ENCODE measurements around the gene IP6K3.

IP6K3 gene

DNA sequence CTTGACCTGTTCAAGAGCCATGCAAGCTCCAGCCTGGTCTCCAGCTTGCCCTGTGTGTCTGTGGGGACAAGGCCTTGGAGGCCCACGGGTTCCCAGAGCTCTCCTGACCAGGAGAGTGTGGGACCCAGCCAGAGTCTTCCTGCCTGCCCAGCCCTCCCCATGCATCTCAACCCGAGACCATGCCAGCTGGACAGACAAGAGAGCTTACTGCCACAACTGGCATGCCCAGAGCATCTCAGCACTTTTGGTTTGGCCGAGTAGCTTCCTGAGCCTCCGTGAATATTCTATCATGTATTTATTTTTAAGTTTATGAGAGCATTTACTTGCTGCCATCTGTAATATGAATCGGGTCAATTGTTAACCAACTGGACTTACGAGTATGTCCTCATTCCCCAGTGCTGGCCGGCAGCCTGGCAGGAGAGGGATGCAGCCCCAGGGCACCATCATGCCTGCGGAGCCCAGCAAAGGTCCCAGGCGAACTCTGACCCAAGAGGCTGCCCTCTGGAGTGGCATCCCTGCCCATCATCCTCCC is 14.9 kb downstream of the IP6K3 start:
- H3K4me1 Mint-ChIP-seq = no peaks in the 10 kb centered on the region
- DNase-seq (no peak), ATAC-seq (no peak)
- no peaks in the 10 kb centered on the region for H3K9me3 Mint-ChIP-seq
- H3K36me3 Mint-ChIP-seq (ENCODE audit: low read depth) = no peaks in the 10 kb centered on the region
- H3K27ac Mint-ChIP-seq = no peak overlapping the region
- no peak overlapping the region for H3K4me3 Mint-ChIP-seq
- no peaks in the 10 kb centered on the region for H3K27me3 Mint-ChIP-seq

DNA sequence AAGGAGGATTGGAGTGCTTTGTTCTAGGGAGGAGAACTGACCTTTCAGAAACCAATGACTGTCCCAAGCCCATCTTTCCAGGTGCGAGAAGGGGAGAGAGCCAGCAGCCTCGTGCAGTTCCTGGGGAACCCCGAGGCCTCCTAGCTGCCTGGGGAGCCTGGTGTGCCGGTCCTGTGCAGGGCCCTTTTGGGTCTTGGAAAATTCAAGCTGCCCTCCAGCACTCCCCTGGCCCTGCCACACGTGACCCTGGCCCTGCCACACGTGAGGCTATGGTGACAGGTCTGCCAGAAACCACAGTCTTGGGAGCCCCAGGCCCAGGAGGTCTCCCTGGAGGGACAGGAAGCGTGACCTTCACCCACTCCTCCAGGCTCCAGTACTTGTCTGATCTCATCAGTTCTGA is 15.7 kb downstream of the IP6K3 start:
- H3K36me3 Mint-ChIP-seq (ENCODE audit: low read depth) = no peaks in the 10 kb centered on the region
- no peak for ATAC-seq
- no peak for DNase-seq

GRCh38 chr6:33730611-33731010 is 16.1 kb downstream of the IP6K3 start:
- Mint-ChIP-seq H3K36me3 (ENCODE audit: low read depth) (no peaks in the 10 kb centered on the region), H3K27ac (no peak overlapping the region), H3K4me1 (no peaks in the 10 kb centered on the region), H3K4me3 (no peak overlapping the region), H3K27me3 (no peaks in the 10 kb centered on the region), H3K9me3 (no peaks in the 10 kb centered on the region)
- ATAC-seq (no peak), DNase-seq (no peak)

More for the DNA sequence above, 15.7 kb downstream of the IP6K3 start:
- H3K27me3 Mint-ChIP-seq = no peaks in the 10 kb centered on the region
- no peaks in the 10 kb centered on the region for H3K4me1 Mint-ChIP-seq
- no peak overlapping the region for H3K27ac Mint-ChIP-seq
- no peaks in the 10 kb centered on the region for H3K9me3 Mint-ChIP-seq
- no peak overlapping the region for H3K4me3 Mint-ChIP-seq

DNA sequence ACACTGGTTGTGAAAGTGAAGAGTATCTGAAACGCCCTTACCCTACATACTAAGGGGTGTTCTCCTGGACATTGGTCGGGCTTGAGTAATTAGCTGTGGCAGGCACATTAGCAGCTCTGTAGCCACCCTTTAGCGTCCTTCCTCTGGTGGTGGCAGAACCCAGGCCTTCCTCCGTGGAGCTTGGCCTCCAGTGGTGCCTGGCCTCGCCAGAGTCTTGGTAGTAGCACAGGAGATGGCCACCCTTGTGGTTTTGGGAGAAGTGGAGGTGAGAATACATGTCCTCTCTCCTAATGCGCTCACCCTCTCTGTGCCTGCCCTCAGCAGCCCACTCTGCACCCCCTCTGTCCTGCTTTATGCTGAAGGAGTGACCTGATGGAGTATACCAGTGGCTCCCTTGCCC is 17.6 kb downstream of the IP6K3 start:
- no peaks in the 10 kb centered on the region for H3K36me3 Mint-ChIP-seq (ENCODE audit: low read depth)
- H3K4me3 Mint-ChIP-seq = no peak overlapping the region
- ATAC-seq (no peak), DNase-seq (no peak)
- no peaks in the 10 kb centered on the region for H3K27me3 Mint-ChIP-seq
- no peaks in the 10 kb centered on the region for H3K9me3 Mint-ChIP-seq
- H3K27ac Mint-ChIP-seq = no peak overlapping the region
- H3K4me1 Mint-ChIP-seq = peaks cover 9% of the 10 kb centered on the region

DNA sequence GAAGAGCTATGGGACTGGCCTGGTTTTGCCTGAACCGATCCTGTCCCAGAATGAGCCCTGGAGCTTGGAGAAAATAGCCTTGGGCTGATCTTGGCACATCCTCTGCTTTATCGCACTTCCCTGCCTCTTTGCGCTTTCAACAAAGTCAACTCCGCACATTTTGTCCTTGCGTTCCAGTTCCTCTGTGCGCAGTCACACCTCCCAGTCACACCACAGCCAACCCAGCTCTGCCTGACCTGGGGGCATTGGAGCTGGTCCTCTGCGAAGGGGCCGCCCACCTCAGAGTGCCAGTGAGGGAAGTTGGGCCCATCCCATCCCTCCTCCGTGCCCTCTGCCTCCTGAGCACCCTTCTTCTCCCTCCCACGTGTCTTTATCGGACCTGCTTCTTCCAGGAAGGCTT is 18.3 kb downstream of the IP6K3 start:
- no peak for DNase-seq
- H3K4me1 Mint-ChIP-seq = peaks cover 14% of the 10 kb centered on the region
- H3K27me3 Mint-ChIP-seq = no peaks in the 10 kb centered on the region
- H3K27ac Mint-ChIP-seq = no peak overlapping the region
- H3K9me3 Mint-ChIP-seq = no peaks in the 10 kb centered on the region
- no peaks in the 10 kb centered on the region for H3K36me3 Mint-ChIP-seq (ENCODE audit: low read depth)
- no peak for ATAC-seq
- H3K4me3 Mint-ChIP-seq = no peak overlapping the region

GRCh38 chr6:33727932-33728331 is 18.8 kb downstream of the IP6K3 start:
- Mint-ChIP-seq H3K9me3 (no peaks in the 10 kb centered on the region), H3K27ac (no peak overlapping the region), H3K27me3 (no peaks in the 10 kb centered on the region), H3K4me1 (peaks cover 14% of the 10 kb centered on the region), H3K4me3 (no peak overlapping the region), H3K36me3 (ENCODE audit: low read depth) (no peaks in the 10 kb centered on the region)
- ATAC-seq (no peak), DNase-seq (no peak)

DNA sequence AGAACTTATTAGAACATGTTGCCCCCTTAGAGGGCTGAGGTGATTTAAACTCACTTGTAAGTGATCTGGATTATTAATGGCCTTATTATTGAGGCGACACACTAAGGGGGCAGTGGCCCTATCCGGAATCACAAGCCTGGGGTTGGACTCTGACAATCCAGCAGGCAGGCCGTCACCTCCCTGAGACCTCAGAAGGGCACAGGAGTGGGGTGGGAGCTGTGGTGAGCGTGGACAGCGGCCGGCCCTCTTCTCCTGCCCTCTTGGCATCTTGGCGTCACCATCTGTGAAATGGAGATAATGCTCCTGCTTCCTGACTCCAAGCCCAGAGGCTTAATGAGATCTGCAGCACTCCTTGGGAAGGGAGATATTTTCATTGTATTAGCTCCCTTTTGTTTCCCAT is 19.6 kb downstream of the IP6K3 start:
- no peak for ATAC-seq
- H3K4me1 Mint-ChIP-seq = peaks cover 14% of the 10 kb centered on the region
- H3K9me3 Mint-ChIP-seq = no peaks in the 10 kb centered on the region
- H3K27ac Mint-ChIP-seq = no peak overlapping the region
- no peaks in the 10 kb centered on the region for H3K27me3 Mint-ChIP-seq
- no peak overlapping the region for H3K4me3 Mint-ChIP-seq
- no peak for DNase-seq
- no peaks in the 10 kb centered on the region for H3K36me3 Mint-ChIP-seq (ENCODE audit: low read depth)

DNA sequence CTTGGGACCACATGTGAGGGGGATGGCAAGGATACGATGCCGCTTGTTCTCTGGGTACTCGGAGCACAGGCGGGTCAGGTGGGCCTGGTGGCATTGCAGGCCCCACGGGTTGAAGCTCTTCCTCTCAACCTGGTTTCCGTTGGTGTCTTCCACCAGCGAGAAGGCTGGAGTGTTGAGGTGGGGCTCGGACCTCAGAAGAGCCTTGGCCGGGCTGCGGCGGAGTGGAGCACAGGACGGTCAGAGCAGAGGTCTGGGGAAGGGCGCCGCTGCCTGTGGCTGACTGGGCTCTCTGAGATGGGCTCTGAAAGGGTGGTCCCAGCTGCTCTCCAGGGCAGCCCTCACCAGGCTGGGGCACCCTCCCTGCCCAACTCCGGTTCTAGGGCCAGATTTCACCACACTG is 20.0 kb downstream of the IP6K3 start:
- H3K27ac Mint-ChIP-seq = no peak overlapping the region
- no peak overlapping the region for H3K4me3 Mint-ChIP-seq
- peaks cover 14% of the 10 kb centered on the region for H3K4me1 Mint-ChIP-seq
- DNase-seq = no peak
- no peak for ATAC-seq
- no peaks in the 10 kb centered on the region for H3K36me3 Mint-ChIP-seq (ENCODE audit: low read depth)
- H3K27me3 Mint-ChIP-seq = no peaks in the 10 kb centered on the region
- no peaks in the 10 kb centered on the region for H3K9me3 Mint-ChIP-seq

DNA sequence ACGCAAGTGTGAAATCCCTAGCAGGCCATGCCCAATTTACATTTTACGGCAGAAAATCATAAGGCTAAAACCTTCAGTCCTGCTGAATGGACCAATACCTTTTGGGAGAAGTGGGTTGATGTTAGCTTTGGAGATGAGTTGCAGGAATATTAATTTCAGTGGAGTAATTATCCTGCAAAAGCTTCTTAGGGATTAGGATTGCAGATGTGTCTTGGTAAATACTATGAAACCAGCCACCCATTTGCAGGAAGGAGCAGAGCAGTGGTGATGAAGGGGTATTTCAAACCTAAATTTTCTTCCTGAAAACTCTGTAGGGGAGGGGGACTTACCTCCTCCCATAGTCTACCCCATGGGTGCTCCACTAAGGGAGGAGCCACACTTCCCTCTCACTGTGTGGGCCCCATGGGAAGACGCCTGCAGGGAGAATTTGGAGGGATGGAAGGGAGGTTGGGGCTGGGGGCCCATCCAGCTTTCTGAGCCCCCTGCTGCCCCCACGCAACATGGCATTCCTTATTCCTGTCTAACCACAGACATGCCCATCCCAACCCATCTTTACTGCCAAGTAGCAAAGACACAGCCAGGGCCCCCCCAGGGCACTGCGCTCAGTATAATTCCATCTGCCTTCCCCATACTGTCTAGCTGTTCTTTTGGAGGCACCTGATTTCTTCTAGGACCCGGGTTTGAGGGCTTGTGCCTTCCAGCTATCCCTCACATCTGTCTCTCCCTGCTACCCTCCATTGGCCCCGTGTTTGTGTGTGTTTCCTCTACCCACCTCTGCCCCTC is 20.6 kb downstream of the IP6K3 start:
- no peak overlapping the region for H3K4me3 Mint-ChIP-seq
- no peaks in the 10 kb centered on the region for H3K36me3 Mint-ChIP-seq (ENCODE audit: low read depth)
- H3K27ac Mint-ChIP-seq = no peak overlapping the region
- H3K27me3 Mint-ChIP-seq = no peaks in the 10 kb centered on the region
- ATAC-seq (no peak), DNase-seq (no peak)
- no peaks in the 10 kb centered on the region for H3K9me3 Mint-ChIP-seq
- H3K4me1 Mint-ChIP-seq = peaks cover 14% of the 10 kb centered on the region

DNA sequence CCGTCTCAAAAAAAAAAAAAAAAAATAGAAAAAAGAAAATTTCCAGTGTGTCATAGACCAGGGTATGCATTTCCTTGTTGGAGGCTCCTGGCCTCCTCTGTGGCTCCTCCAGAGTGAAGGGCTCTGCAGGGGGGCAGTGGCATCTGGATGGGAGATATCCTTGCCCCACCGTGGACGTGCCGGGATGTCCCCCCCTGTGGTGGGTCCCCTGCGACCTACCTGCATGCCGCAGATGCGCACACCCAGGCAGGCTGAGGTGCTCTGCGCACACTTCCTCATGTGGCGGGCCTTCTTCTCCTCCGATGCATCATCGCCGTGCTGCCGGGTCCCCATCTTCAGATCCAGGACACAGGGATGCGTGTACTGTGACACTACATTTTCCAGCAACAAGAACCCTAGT is 21.5 kb downstream of the IP6K3 start:
- Mint-ChIP-seq H3K9me3 (no peaks in the 10 kb centered on the region), H3K27me3 (no peaks in the 10 kb centered on the region), H3K4me1 (peaks cover 18% of the 10 kb centered on the region), H3K36me3 (ENCODE audit: low read depth) (no peaks in the 10 kb centered on the region), H3K4me3 (no peak overlapping the region), H3K27ac (no peak overlapping the region)
- ATAC-seq (no peak), DNase-seq (no peak)

DNA sequence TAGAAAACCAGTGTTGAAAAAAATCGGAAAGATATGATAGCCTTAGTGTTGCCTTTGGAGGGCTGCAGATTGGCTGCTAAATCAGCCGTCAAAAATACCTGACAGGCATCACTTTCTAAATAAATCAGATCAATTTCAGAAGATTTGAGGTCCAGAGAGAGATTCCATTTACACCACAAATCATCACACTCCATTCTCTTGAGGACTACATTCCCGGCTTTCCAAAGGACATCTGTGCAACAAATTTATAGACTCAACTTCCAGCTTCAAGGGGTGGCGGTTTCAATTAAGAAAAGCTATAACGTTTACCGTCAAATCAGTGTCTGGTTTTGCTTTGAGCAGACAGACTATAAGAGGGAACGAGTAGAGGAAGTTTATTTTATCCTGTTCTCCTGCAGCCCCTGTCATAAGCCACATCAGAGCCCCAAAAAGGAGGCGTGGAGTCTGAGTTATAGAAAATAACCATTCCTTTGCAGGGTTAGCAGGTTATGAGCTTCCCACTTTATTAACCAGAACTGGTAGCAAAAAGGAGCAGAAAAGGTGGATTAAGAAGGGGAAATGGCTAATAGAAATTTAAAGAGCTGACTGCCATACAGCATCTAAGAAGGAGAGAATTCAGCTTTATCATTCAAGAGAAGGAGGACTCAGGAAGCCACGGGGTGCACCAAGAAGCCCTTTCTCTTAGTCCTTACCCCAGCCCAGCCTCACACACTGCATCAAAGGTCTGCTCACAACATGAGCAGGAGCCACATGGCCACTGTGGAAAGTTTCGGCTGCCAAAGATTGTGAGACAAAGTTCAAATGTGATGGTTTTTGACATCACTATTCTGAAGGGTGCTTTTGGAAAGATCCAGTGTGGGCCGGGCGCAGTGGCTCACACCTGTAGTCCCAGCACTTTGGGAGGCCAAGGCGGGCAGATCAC is 22.3 kb downstream of the IP6K3 start:
- H3K9me3 Mint-ChIP-seq = no peaks in the 10 kb centered on the region
- peaks cover 18% of the 10 kb centered on the region for H3K4me1 Mint-ChIP-seq
- DNase-seq = peak; percentile 13
- no peak overlapping the region for H3K27ac Mint-ChIP-seq
- ATAC-seq = peak; percentile 65
- no peaks in the 10 kb centered on the region for H3K36me3 Mint-ChIP-seq (ENCODE audit: low read depth)
- no peaks in the 10 kb centered on the region for H3K27me3 Mint-ChIP-seq
- H3K4me3 Mint-ChIP-seq = no peak overlapping the region

GRCh38 chr6:33723371-33724085 is 23.2 kb downstream of the IP6K3 start:
- Mint-ChIP-seq H3K4me3 (no peak overlapping the region), H3K27me3 (no peaks in the 10 kb centered on the region), H3K27ac (no peak overlapping the region), H3K9me3 (no peaks in the 10 kb centered on the region), H3K36me3 (ENCODE audit: low read depth) (no peaks in the 10 kb centered on the region), H3K4me1 (peaks cover 21% of the 10 kb centered on the region)
- ATAC-seq = no peak
- no peak for DNase-seq

GRCh38 chr6:33722103-33722623 is 24.5 kb downstream of the IP6K3 start:
- Mint-ChIP-seq H3K4me1 (peaks cover 22% of the 10 kb centered on the region), H3K27me3 (no peaks in the 10 kb centered on the region), H3K36me3 (ENCODE audit: low read depth) (no peaks in the 10 kb centered on the region), H3K4me3 (no peak overlapping the region), H3K9me3 (no peaks in the 10 kb centered on the region), H3K27ac (no peak overlapping the region)
- DNase-seq (no peak), ATAC-seq (no peak)

- ATAC-seq (no peak), DNase-seq (no peak)
- Mint-ChIP-seq H3K36me3 (ENCODE audit: low read depth) (no peaks in the 10 kb centered on the region), H3K27me3 (no peaks in the 10 kb centered on the region), H3K27ac (no peak overlapping the region), H3K9me3 (no peaks in the 10 kb centered on the region), H3K4me1 (peaks cover 22% of the 10 kb centered on the region), H3K4me3 (no peak overlapping the region)
Observed at GRCh38 chr6:33721508-33721907, 25.2 kb downstream of the IP6K3 start.
